NB4 (cell line): ENCODE data around the gene DCLRE1B.

Experiments used
- POLR2A ChIP-seq: IDR thresholded peaks from 2 replicates; pipeline ENCODE4 v1.6.1; 2011; ENCODE audit warnings: mild to moderate bottlenecking; ENCODE audit not compliant: insufficient read length; ENCODE audit errors: extremely low read depth
- TF ChIP-seq, protein P1 (sequence below): IDR thresholded peaks from one replicate; pipeline ENCODE4 v1.5.1; 2012; ENCODE audit warnings: low read depth, low read length

DNA sequence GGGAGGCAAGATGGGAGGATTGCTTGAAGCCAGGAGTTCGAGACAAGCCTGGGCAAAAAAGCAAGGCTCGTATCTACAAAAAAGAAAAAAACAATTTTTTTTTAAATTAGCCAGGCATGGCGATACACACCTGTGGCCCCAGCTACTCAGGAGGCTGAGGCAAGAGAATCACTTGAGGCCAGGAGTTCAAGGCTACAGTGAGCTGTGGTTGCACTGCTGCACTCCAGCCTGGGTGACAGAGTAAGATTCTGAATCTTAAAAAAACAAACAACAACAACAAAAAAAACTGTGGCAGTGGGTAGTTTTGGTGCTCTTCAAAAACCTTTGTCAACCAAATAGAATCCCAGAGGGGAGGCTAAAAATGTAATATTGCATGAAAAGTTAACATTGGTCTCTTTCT lies 34.3 kb upstream of the DCLRE1B start:
- TF ChIP-seq, protein P1, sequence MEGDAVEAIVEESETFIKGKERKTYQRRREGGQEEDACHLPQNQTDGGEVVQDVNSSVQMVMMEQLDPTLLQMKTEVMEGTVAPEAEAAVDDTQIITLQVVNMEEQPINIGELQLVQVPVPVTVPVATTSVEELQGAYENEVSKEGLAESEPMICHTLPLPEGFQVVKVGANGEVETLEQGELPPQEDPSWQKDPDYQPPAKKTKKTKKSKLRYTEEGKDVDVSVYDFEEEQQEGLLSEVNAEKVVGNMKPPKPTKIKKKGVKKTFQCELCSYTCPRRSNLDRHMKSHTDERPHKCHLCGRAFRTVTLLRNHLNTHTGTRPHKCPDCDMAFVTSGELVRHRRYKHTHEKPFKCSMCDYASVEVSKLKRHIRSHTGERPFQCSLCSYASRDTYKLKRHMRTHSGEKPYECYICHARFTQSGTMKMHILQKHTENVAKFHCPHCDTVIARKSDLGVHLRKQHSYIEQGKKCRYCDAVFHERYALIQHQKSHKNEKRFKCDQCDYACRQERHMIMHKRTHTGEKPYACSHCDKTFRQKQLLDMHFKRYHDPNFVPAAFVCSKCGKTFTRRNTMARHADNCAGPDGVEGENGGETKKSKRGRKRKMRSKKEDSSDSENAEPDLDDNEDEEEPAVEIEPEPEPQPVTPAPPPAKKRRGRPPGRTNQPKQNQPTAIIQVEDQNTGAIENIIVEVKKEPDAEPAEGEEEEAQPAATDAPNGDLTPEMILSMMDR, result no peak
- no peak for TF ChIP-seq POLR2A
